Heart right ventricle (tissue), 16 donors: ENCODE data around the gene PPP2R3C. TPM values are rescaled to one million over a fixed set of nuclear protein-coding genes. Genes with fewer than 3 reads are reported as not detected.

Experiments
- ATAC-seq, 8 donors: fragments of 200-7000 bp; cut with Tn5 transposase; one replicate each; pipeline ENCODE4 v1.9.1; 2020; ENCODE audit warnings: mild to moderate bottlenecking in 8 of 8, moderate library complexity in 8 of 8, moderate number of reproducible peaks in 1 of 8
- DNase-seq, 2 donors: peaks; one replicate each; pipeline ENCODE4 v3.0.0-alpha.2; 2020
- H3K27ac ChIP-seq, 10 donors: fragments of 200-600 bp; sonication (generic) in 2 of 10; one replicate each; pipeline versions ENCODE4 v1.5.0 to v1.8.0; 2020 to 2022; ENCODE audit warnings: mild to moderate bottlenecking in 3 of 10
- H3K27me3 ChIP-seq, 7 donors: fragments of 200-600 bp; one replicate each; pipeline ENCODE4 v1.8.0; 2021 to 2022; ENCODE audit warnings: mild to moderate bottlenecking in 2 of 7
- H3K36me3 ChIP-seq, 9 donors: fragments of 200-600 bp; sonication (generic) in 1 of 9; one replicate each; pipeline versions ENCODE4 v1.5.0 to v1.8.0; 2020 to 2022; ENCODE audit warnings: mild to moderate bottlenecking in 2 of 9
- H3K4me1 ChIP-seq, 9 donors: fragments of 200-600 bp; sonication (generic) in 1 of 9; one replicate each; pipeline versions ENCODE4 v1.5.0 to v1.8.0; 2020 to 2022; ENCODE audit warnings: mild to moderate bottlenecking in 4 of 9
- H3K4me3 ChIP-seq, 10 donors: fragments of 200-600 bp; sonication (generic) in 2 of 10; one replicate each; pipeline versions ENCODE4 v1.5.0 to v1.8.0; 2020 to 2022; ENCODE audit warnings: mild to moderate bottlenecking in 7 of 10, moderate library complexity in 2 of 10
- H3K9me3 ChIP-seq, 11 donors: fragments of 200-600 bp in 10 of 11; sonication (generic) in 2 of 11; one replicate each; pipeline versions ENCODE4 v1.5.0 to v1.8.0; 2013 to 2022; ENCODE audit warnings: mild to moderate bottlenecking in 2 of 11, control low read depth in 1 of 11, moderate library complexity in 1 of 11
- CTCF ChIP-seq, 9 donors: fragments of 200-600 bp; sonication (generic) in 2 of 9; IDR thresholded peaks; one replicate each; pipeline versions ENCODE4 v1.5.0 to v1.8.0; 2021 to 2022; ENCODE audit warnings: antibody characterized with exemption in 9 of 9, mild to moderate bottlenecking in 5 of 9, moderate library complexity in 1 of 9
- WGBS, 2 donors: extraction: QIAGEN DNeasy Blood & Tissue Kit; methylation state at CpG; one replicate each; pipeline ENCODE4 v1.1.7; 2013; ENCODE audit warnings: inconsistent platforms in 1 of 2; 5-methylcytosine and 5-hydroxymethylcytosine counted together
- intact Hi-C, 10 donors: fragments of 100-400 bp; cut with DNase I; formaldehyde crosslinking; loops; one replicate each; pipeline versions ENCODE4 v1.11.1 to v1.14.2; 2022
- polyA plus RNA-seq, 2 donors: library from polyadenylated mRNA; stranded (reverse); fragments of 200-250 nt; gene quantifications; one replicate each; pipeline ENCODE4 v1.2.3, GENCODE V29; 2013
- total RNA-seq, 10 donors: library from RNA; stranded (reverse); fragmentation: NEBNext Ultra II Directional in 3 of 10; extraction: Animal tissue kit (Norgen Biotek cat#: 25700) in 3 of 10; gene quantifications; one replicate each; pipeline versions ENCODE4 v1.2.1 to v1.2.4, GENCODE V29; 2021 to 2023
- donor health status: Arrhythmogenic right ventricular cardiomyopathy.
- donor health status: ischemic (EF 13 %, LVEDD 7.1; RV severe dilation, severe dysfunction).
- donor health status: healthy with polysubstance abuse.
- donor health status: DM: no; HTN: yes; CAD: no.
- donor health status: DM: no; HTN: no; CAD: no.
- donor health status: ischemic (EF 25% LVEDD 6.9; RV normal size, moderate dysfunction).
- donor health status: ischemic (EF 25% LVEDD 5.7; RV mildly dilated, moderate dysfunction).
- donor health status: healthy.
- donor health status: DM: yes; HTN: yes; CAD: no.
- donor health status: Ischemic cardiomyopathy.
- donor health status: ischemic (EF 35%, LVEDD 5.7; RV mildly dilated, moderate dysfunction).
- donor health status: nonischemic (EF 11% LVEDD 7.7; RV severe dilation, severe dysfunction).
- donor health status: DM: yes; HTN: yes; CAD: no.
- donor health status: PGD.
- donor health status: ischemic (EF 29% LVEDD 5.4; RV normal size, mild dysfunction).
- donor health status: nonischemic (EF 23%, LVEDD 6.1; RV moderate dilation, normal function).

PPP2R3C gene
- total and polyA plus RNA-seq, 12 donors = 25.5 to 36.3 (median 27.9) TPM

GRCh38 chr14:35123388-35123703 lies 1.6 kb upstream of the PPP2R3C start:
- 58 to 59% methylated on average over 3 of the region's 3 CpGs for WGBS, 2 donors
- intact Hi-C loops = loop anchor here in 6 of 10 donors (5.0 to 10.0 kb wide), 6 partner anchors 76 to 1201 kb away; partner anchors contain the start of genes FAM177A1 (in 3 of the 6), BAZ1A (in 2 of the 6), SRP54 (in 2 of the 6) and MBIP (in 1 of the 6)
- peak overlapping the region in 9 of 10 donors; percentile 57 to 90 (median 73) for H3K4me3 ChIP-seq
- H3K27me3 ChIP-seq = no peaks in the 10 kb centered on the region
- peaks cover 0 to 34% (median 3%) of the 10 kb centered on the region in 9 donors for H3K36me3 ChIP-seq
- TF ChIP-seq CTCF (IDR thresholded peaks at IDR 0.05) = no peak
- no peaks in the 10 kb centered on the region for H3K9me3 ChIP-seq
- peaks cover 0 to 66% (median 29%) of the 10 kb centered on the region in 9 donors for H3K4me1 ChIP-seq
- no peak for DNase-seq
- H3K27ac ChIP-seq = peak overlapping the region in 9 of 10 donors; percentile 92 to 98 (median 95)
- no peak for ATAC-seq

GRCh38 chr14:35122696-35123387 lies 1.1 kb upstream of the PPP2R3C start:
- 6 to 7% methylated on average over 23 of the region's 23 CpGs for WGBS, 2 donors
- intact Hi-C loops = loop anchor here in 6 of 10 donors (5.0 to 10.0 kb wide), 6 partner anchors 76 to 1202 kb away; partner anchors contain the start of genes FAM177A1 (in 3 of the 6), BAZ1A (in 2 of the 6), SRP54 (in 2 of the 6) and MBIP (in 1 of the 6)

GRCh38 chr14:35121026-35121886 lies 534 bp downstream of the PPP2R3C start:
- DNase-seq (peak in 1 of 2 donors; percentile 14), ATAC-seq (peak in 1 of 8 donors; percentile 73)
- peaks cover 0 to 33% (median 1%) of the 10 kb centered on the region in 9 donors for H3K36me3 ChIP-seq
- H3K4me3 ChIP-seq = peak overlapping the region; percentile 33 to 90 (median 70)
- WGBS, 2 donors = 17 to 20% methylated on average over 34 of the region's 34 CpGs
- intact Hi-C loops = loop anchor here in 6 of 10 donors (2.0 to 10.0 kb wide), 7 partner anchors 74 to 1204 kb away; partner anchors contain the start of genes FAM177A1 (in 4 of the 6), BAZ1A (in 2 of the 6), SRP54 (in 2 of the 6) and MBIP (in 1 of the 6)
- H3K9me3 ChIP-seq = no peaks in the 10 kb centered on the region
- TF ChIP-seq CTCF (IDR thresholded peaks at IDR 0.05) = no peak
- peaks cover 0 to 65% (median 36%) of the 10 kb centered on the region in 9 donors for H3K4me1 ChIP-seq
- H3K27ac ChIP-seq = peak overlapping the region; percentile 92 to 98 (median 95)
- H3K27me3 ChIP-seq = no peaks in the 10 kb centered on the region

More at GRCh38 chr14:35122696-35123387, 1.1 kb upstream of the PPP2R3C start:
- no peaks in the 10 kb centered on the region for H3K27me3 ChIP-seq
- peaks cover 0 to 70% (median 29%) of the 10 kb centered on the region in 9 donors for H3K4me1 ChIP-seq
- TF ChIP-seq CTCF (IDR thresholded peaks at IDR 0.05) = no peak
- peak in 6 of 8 donors; percentile 6 to 40 (median 22) for ATAC-seq
- peaks cover 0 to 30% (median 3%) of the 10 kb centered on the region in 9 donors for H3K36me3 ChIP-seq
- H3K9me3 ChIP-seq = no peaks in the 10 kb centered on the region
- H3K4me3 ChIP-seq = peak overlapping the region; percentile 33 to 90 (median 70)
- H3K27ac ChIP-seq = peak overlapping the region; percentile 92 to 98 (median 95)
- DNase-seq = no peak

GRCh38 chr14:35117112-35117511 lies 4.7 kb downstream of the PPP2R3C start:
- ATAC-seq (no peak), DNase-seq (no peak)
- 85 to 87% methylated on average over 2 of the region's 2 CpGs for WGBS, 2 donors
- intact Hi-C loops = loop anchor here in 2 of 10 donors (10.0 kb wide), 2 partner anchors 62 to 72 kb away; partner anchors contain the start of gene FAM177A1 (in 1 of the 2)
- Histone ChIP-seq H3K27me3 (no peaks in the 10 kb centered on the region), H3K27ac (no peak overlapping the region), H3K4me3 (no peak overlapping the region), H3K9me3 (peaks cover 0 to 2% (median 0%) of the 10 kb centered on the region in 11 donors), H3K4me1 (peaks cover 0 to 39% (median 17%) of the 10 kb centered on the region in 9 donors), H3K36me3 (peaks cover 0 to 75% (median 24%) of the 10 kb centered on the region in 9 donors)
- no peak for TF ChIP-seq CTCF (IDR thresholded peaks at IDR 0.05)
